HG02852 (cell line): ENCODE data around the gene POLR2F.
A peak's percentile ranks its signal among the peaks of the same experiment; 100 is the strongest.
"Not testable (repeated sequence)": the region's sequence is repeated elsewhere in the genome, so short reads cannot be mapped to it uniquely, and the experiment has no call there.

ENCODE experiments used
- ATAC-seq: cut with Tn5 transposase; IDR thresholded peaks from one replicate; pipeline ENCODE4 v1.9.1; 2021; ENCODE audit warnings: mild to moderate bottlenecking, moderate library complexity; ENCODE audit not compliant: unreplicated experiment

The POLR2F gene

DNA sequence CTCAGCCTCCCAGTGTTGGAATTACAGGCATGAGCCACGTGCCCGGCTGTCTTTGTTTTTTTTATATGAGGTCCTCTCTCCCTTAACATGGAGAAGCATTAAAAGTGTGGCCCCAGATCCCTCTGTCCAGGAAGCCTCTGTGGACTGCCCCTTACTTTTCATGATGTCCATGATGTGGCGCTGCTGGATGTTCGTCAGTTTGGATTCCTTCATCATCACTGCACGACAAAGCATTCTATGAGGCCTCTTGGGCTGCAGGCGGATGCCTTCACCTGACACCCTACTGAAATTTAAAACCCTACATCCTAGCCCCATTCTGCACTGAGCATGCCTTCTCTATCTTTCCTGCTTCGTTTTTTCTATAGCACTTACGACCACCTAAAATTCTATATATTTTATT, 2.2 kb upstream of the POLR2F start:
- ATAC-seq: no peak

DNA sequence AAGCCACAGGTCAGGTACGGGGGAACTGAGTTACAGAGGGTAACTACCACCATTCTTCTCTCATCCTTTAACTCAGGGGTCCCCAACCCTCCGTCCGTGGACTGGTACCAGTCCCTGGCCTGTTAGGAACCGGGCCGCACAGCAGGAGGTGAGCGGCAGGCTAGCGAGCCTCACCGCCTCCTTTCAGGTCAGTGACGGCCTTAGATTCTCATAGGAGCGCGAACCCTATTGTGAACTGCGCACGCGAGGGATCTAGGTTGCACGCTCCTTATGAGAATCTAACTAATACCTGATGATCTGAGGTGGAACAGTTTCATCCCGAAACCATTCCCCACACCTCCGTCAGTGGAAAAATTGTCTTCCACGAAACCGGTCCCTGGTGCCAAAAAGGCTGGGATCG, 870 bp upstream of the POLR2F start:
- not testable (repeated sequence) for ATAC-seq

GRCh38 chr22:37953062-37953436, 450 bp upstream of the POLR2F start:
- peak; percentile 19 for ATAC-seq

GRCh38 chr22:37954686-37955085, 1.2 kb downstream of the POLR2F start:
- no peak for ATAC-seq

GRCh38 chr22:37955825-37956397, 2.4 kb downstream of the POLR2F start:
- ATAC-seq: not testable (repeated sequence)

DNA sequence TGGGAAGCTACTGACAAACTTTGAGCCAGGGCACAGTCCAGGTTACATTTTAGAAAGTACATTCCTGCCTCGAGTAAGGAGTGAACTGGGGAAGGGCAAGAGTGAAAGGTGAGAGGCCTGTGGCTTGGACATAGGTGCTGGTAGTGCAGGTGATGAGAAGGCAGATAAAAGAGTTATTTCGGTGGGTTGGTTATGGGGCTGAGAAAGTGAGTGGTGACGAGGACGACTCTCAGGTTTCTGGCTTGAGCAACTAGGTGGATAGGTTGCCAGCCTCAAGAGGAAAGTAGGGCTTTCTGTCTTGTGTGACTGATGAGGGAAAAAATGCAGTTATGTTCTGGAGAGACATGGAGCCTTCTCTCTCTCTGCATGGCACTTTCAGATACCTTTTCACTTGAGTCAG, 3.7 kb downstream of the POLR2F start:
- ATAC-seq: no peak

DNA sequence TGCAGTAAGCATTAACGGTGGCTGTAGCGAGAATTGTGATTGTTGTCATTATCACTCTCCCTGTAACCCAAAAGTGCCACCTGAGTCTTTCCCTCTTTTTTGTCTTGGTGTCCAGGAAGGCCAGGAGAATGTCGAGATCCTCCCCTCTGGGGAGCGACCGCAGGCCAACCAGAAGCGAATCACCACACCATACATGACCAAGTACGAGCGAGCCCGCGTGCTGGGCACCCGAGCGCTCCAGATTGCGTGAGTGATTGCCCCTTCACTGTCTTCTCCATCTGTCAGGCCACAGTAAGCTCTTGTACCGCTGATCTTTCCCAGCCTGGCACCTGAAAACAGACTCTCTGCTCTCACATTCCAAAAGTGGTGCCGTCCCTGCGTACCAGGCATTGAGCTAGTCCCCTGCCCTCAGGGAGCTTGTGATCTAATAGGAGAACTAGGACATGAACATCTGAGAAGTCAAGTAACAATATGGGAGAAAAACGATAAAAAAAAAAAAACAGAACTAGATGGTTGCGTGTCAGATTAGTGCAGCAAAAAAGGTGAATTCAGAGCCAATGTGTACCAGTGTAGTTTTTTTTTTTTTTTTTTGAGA, 5.8 kb downstream of the POLR2F start:
- no peak for ATAC-seq

DNA sequence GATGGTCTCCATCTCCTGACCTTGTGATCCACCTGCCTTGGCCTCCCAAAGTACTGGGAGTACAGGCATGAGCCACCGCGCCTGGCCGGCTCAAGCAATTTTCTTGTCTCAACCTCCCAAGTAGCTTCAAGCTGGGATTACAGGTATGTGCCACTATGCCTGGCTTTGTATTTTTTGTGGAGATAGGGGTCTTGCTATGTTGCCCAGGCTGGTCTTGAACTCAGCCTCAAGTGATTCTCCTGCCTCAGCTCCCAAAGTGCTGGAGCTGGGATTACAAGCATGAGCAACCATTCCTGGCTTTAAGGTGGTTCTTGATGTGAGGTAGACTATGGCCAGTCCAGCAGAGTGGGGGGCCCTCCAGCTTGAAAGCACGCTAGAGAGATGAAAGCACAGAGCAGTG, 7.6 kb downstream of the POLR2F start:
- ATAC-seq: no peak

DNA sequence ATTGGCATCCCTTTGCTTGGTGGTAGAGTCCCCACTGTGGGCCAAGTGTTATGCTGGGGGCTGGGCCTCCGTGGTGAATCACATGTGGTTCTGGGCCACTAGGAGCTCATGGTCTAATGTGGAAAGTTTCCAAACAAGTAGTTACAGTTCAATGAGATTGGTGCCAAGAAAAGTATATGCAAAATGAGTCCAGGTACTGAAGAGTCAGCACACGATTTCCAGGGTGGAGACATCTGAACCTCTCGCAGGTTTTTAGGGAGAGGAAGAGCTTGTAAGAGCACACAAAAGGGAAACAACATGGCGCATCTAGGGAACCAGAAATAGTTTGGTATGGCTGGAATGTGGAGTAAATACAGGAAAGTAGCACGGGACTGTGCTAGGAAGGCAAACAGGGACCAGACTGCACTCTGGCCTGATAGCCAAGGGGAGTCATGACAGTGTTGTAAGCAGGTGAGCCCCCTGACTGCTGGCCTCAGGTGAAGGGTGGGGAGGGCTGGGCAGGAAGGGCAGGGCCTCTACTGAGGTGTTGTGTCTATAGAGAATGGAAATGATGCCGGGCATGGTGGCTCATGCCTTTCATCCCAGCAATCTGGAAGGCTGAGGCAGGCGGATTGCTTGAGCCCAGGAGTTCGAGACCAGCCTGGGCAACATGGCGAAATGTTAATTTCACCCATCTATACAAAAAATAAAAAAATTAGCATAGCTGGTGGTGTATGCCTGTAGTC, 12.6 kb downstream of the POLR2F start:
- no peak for ATAC-seq

GRCh38 chr22:37967147-37967546, 13.6 kb downstream of the POLR2F start:
- no peak for ATAC-seq

GRCh38 chr22:37967637-37968451, 14.3 kb downstream of the POLR2F start:
- no peak for ATAC-seq

DNA sequence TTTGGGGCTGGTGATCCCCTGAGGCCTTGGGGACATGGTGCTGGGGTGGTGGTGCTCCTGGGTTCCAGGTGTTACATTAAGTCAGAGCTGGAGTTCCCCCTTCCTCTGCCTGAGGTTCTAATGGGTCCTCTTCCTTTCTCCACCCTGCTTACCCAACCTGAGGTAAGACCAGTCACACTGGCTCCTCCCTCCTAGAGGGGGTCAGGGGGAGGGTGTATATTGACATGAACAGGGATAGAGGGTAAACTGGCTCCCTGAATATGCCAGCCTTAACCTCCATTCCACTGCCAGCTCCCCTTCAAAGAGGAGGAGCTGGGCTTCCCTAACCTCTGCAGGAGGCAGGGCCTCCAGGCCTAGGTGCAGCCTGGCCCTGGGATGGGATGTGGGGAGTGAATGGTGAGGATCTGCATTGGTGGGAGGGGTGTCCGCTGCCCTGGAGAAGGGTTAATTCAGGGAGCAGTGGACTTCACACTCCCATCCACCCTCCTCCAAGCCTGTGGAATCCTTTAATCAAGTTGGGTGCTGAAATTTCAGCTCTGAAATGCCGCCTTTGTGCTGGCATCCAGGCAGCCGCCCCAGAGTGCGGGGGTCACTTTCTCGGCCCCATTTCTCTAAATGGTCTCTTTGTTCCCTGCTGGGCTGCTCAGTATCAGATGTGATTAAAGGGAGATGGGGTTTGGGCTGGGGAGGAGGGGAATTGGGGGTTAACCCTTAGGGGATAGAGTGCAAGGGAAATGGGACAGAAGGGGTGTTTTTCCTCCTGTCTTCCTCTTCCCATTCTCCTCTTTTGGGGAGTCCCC, 15.2 kb downstream of the POLR2F start:
- no peak for ATAC-seq

DNA sequence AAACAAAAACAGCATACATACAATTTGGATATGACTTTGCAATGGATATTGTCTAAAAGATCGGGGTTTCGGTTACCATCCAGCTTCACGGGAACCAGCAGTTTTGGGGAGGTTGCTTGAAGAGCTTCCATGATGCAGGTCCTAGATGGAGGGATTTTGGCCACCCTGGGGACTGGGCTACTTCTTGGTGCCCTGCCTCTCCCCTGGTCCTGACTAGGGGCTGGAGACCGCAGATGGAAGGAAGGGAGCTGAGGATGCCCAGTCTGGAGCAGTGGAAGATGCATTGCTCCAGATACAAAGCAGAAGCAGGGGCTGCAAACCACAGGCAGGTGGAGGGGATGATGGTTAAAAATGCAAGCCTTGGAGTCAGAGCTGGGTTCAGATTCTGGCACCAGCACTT, 17.4 kb downstream of the POLR2F start:
- ATAC-seq: no peak

DNA sequence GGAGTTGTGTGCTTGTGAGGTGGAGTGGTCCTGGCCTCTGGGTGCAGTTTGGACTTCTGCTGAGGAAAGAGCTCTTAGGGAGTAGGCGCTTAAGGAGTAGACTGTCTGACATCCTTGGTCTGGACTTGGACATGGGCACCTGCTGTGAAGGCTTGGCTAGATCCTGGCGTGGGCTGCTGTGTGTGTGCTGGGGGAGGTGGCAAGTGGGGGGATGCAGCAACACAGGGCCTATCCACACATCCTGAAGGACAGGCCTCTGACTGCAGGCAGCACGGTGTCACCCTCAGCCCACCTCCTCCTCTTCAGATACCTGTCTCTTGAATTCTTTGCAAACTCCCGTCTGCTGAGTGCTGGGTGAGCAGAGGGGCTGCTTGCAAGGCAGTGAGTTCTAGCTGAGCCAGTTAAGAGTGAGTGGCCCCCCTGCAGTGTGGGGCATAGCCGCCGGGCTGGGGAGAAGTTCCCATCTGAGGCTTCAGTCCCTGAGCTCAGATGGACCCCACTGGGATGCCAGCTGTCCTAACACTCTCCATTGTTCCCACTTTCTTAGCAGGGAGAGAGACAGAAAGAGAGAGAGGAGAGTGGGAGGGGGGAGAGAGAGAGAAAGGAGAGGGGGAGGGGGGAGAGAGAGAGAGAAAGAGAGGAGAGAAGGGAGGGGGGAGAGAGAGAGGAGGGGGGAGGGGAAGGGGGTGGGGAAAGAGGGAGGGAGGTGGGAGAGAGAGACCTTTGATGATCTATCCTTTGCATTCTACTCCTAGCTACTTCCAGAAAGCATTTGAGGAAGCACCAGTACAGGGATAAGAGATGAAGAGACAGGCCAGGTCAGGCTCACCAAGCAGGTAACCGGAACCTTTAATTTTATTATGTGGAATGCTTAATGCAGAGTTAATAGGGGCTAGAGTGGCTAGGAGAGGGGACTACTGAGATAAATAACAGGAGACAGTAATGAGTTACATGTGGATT, 18.3 kb downstream of the POLR2F start:
- no peak for ATAC-seq

GRCh38 chr22:37972527-37972926, 19.0 kb downstream of the POLR2F start:
- ATAC-seq: no peak

DNA sequence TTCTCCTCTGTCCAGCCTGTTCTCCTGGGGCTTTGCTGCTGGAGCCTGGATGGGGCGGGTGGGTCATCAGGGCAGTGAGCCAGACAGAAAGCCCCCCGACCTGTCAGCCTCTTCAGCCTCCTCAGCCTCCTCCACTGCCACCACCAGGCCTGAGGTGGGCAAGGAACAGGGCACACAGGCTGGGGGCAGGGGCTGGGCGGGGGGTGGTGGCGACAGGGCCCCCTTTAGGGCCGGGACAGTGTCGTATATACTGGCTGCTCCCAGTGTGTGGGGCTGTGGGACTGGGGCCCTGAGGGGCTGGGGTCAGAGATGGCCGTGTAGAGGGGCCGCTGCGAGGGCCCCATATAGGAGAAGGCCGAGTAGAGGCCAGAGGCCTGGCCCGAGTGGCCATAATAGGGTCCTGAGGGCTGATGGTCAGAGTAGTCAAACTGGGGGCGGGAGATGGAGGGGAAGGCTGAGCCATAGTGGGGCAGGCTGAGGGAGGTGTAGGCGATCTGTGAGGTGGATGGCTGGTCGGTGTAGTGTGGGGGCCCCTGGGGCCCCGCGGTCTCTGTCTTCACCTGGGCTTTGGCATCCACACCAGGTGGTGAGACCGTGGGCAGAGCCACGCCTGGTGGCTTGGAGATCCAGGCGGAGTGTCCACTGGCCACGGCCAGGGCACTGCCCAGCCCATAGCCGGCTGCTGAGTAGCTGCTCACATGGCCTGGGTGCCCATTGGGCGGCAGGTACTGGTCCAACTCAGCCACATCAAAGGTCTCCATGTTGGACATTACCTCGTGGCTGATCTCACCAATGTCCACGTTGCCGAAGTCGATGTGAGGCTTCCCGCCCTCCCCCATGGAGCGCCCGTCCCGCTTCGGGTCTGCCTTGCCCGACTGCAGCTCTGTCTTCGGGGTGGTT, 20.0 kb downstream of the POLR2F start:
- ATAC-seq: no peak

- ATAC-seq: no peak
Observed at GRCh38 chr22:37975153-37975552, 21.7 kb downstream of the POLR2F start.

- ATAC-seq: not testable (repeated sequence)
Observed at GRCh38 chr22:37976022-37976421, 22.5 kb downstream of the POLR2F start.

DNA sequence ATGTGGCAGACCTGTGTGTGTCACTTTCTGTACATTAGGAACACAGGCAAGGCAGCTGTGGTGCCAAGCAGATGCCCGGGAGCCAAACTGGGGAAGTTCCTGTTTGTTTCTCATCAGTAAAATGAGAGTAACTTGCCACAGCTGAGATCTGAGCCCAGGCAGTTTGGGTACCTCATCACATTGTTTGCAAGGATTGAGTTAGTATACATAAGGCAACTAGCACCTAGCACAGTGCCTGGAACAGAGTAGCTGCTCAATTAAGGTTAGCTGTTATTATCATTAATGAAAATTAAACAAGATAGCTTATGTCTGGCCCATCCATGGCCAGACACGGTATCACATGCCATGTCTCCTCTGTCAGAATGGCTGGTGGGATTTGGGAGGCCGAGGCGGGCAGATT, 23.0 kb downstream of the POLR2F start:
- no peak for ATAC-seq
